MM.1S (cell line): ENCODE results near the gene SLC12A4.

Experiments
- EZH2 ChIP-seq: fragments of 300-600 bp; sonication (generic); optimal IDR thresholded peaks from 2 replicates; pipeline ENCODE3; 2017; ENCODE audit warnings: low read depth, mild to moderate bottlenecking, antibody characterized with exemption, low read length, mixed read lengths
- TF ChIP-seq, protein P1 (sequence below): fragments of 300-600 bp; sonication (generic); IDR thresholded peaks from 2 replicates; pipeline ENCODE4 v1.5.1; 2016; ENCODE audit warnings: antibody characterized with exemption, low read length, mixed read lengths

GRCh38 chr16:67939507-67940445 lies 28.7 kb downstream of the SLC12A4 start:
- TF ChIP-seq, protein P1, sequence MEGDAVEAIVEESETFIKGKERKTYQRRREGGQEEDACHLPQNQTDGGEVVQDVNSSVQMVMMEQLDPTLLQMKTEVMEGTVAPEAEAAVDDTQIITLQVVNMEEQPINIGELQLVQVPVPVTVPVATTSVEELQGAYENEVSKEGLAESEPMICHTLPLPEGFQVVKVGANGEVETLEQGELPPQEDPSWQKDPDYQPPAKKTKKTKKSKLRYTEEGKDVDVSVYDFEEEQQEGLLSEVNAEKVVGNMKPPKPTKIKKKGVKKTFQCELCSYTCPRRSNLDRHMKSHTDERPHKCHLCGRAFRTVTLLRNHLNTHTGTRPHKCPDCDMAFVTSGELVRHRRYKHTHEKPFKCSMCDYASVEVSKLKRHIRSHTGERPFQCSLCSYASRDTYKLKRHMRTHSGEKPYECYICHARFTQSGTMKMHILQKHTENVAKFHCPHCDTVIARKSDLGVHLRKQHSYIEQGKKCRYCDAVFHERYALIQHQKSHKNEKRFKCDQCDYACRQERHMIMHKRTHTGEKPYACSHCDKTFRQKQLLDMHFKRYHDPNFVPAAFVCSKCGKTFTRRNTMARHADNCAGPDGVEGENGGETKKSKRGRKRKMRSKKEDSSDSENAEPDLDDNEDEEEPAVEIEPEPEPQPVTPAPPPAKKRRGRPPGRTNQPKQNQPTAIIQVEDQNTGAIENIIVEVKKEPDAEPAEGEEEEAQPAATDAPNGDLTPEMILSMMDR: no peak
- no peak for TF ChIP-seq EZH2
